Heart left ventricle (tissue), 16 donors: ENCODE data around the gene MN1. TPM values are rescaled to one million over a fixed set of nuclear protein-coding genes. Genes with fewer than 3 reads are reported as not detected.

ENCODE experiments used
- ATAC-seq, 4 donors: fragments of 200-7000 bp; cut with Tn5 transposase; one replicate each; pipeline ENCODE4 v1.9.1; 2020 to 2022; ENCODE audit warnings: moderate library complexity in 4 of 4, mild to moderate bottlenecking in 3 of 4, moderate number of reproducible peaks in 1 of 4
- DNase-seq, 5 donors: peaks; one replicate each; pipeline ENCODE4 v3.0.0-alpha.2; 2020
- H3K27ac ChIP-seq, 12 donors: fragments of 200-600 bp; sonication (generic) in 4 of 12; one replicate each; pipeline versions ENCODE4 v1.5.0 to v1.8.0; 2016 to 2022; ENCODE audit warnings: mild to moderate bottlenecking in 2 of 12
- H3K27me3 ChIP-seq, 9 donors: fragments of 200-600 bp; sonication (generic) in 2 of 9; one replicate each; pipeline versions ENCODE4 v1.5.1 to v1.8.0; 2016 to 2022; ENCODE audit warnings: mild to moderate bottlenecking in 3 of 9
- H3K36me3 ChIP-seq, 9 donors: fragments of 200-600 bp; sonication (generic) in 2 of 9; one replicate each; pipeline versions ENCODE4 v1.5.0 to v1.8.0; 2018 to 2022; ENCODE audit warnings: mild to moderate bottlenecking in 2 of 9
- H3K4me1 ChIP-seq, 12 donors: fragments of 200-600 bp; sonication (generic) in 4 of 12; one replicate each; pipeline versions ENCODE4 v1.5.0 to v1.8.0; 2016 to 2022; ENCODE audit warnings: mild to moderate bottlenecking in 3 of 12
- H3K4me3 ChIP-seq, 12 donors: fragments of 200-600 bp; sonication (generic) in 4 of 12; one replicate each; pipeline versions ENCODE4 v1.5.0 to v1.8.0; 2017 to 2022; ENCODE audit warnings: mild to moderate bottlenecking in 9 of 12, moderate library complexity in 4 of 12
- H3K9me3 ChIP-seq, 12 donors: fragments of 200-600 bp; sonication (generic) in 4 of 12; one replicate each; pipeline versions ENCODE4 v1.5.0 to v1.8.0; 2016 to 2022; ENCODE audit warnings: mild to moderate bottlenecking in 1 of 12
- POLR2A ChIP-seq, 2 donors: fragments of 450-650 bp; IDR thresholded peaks; one replicate each; pipeline ENCODE4 v1.6.1; 2017; ENCODE audit warnings: antibody characterized with exemption in 2 of 2, mild to moderate bottlenecking in 2 of 2, moderate library complexity in 2 of 2
- WGBS, 4 donors: extraction: QIAGEN DNeasy Blood & Tissue Kit in 2 of 4; methylation state at CpG; one replicate each; pipeline versions ENCODE4 v1.1.5 to v1.1.7; 2013 to 2018; 5-methylcytosine and 5-hydroxymethylcytosine counted together
- intact Hi-C, 10 donors: fragments of 100-400 bp; cut with DNase I; formaldehyde crosslinking; loops; one replicate each; pipeline versions ENCODE4 v1.11.1 to v1.14.2; 2022
- polyA plus RNA-seq, 2 donors: library from polyadenylated mRNA; stranded (reverse); fragments of 200-250 nt; gene quantifications; one replicate each; pipeline ENCODE4 v1.2.3, GENCODE V29; 2013
- total RNA-seq, 9 donors: library from RNA; depleted of rRNA in 2 of 9; stranded (reverse); fragments of >200 nt in 2 of 9; fragmentation: NEBNext Ultra II Directional in 3 of 9; extraction: Animal tissue kit (Norgen Biotek cat#: 25700) in 3 of 9; gene quantifications; one replicate each; pipeline versions ENCODE4 v1.1.0 to v1.2.4, GENCODE V29; 2016 to 2023
- TF ChIP-seq, protein P1 (sequence below), 12 donors: fragments of 200-600 bp; sonication (generic) in 4 of 12; IDR thresholded peaks; one replicate each; pipeline versions ENCODE4 v1.5.0 to v1.8.0; 2018 to 2022; ENCODE audit warnings: antibody characterized with exemption in 12 of 12, mild to moderate bottlenecking in 5 of 12
- donor health status: ischemic (EF 13 %, LVEDD 7.1; RV severe dilation, severe dysfunction).
- donor health status: healthy with polysubstance abuse.
- donor health status: DM: no; HTN: yes; CAD: no.
- donor health status: DM: no; HTN: no; CAD: no.
- donor health status: ischemic (EF 25% LVEDD 6.9; RV normal size, moderate dysfunction).
- donor health status: ischemic (EF 25% LVEDD 5.7; RV mildly dilated, moderate dysfunction).
- donor health status: healthy.
- donor health status: DM: yes; HTN: yes; CAD: no.
- donor health status: ischemic (EF 35%, LVEDD 5.7; RV mildly dilated, moderate dysfunction).
- donor health status: nonischemic (EF 11% LVEDD 7.7; RV severe dilation, severe dysfunction).
- donor health status: DM: yes; HTN: yes; CAD: no.
- donor health status: PGD.
- donor health status: ischemic (EF 29% LVEDD 5.4; RV normal size, mild dysfunction).
- donor health status: nonischemic (EF 23%, LVEDD 6.1; RV moderate dilation, normal function).

The MN1 gene
- total and polyA plus RNA-seq, 11 donors, result 1.7 to 10.3 (median 4.9) TPM

DNA sequence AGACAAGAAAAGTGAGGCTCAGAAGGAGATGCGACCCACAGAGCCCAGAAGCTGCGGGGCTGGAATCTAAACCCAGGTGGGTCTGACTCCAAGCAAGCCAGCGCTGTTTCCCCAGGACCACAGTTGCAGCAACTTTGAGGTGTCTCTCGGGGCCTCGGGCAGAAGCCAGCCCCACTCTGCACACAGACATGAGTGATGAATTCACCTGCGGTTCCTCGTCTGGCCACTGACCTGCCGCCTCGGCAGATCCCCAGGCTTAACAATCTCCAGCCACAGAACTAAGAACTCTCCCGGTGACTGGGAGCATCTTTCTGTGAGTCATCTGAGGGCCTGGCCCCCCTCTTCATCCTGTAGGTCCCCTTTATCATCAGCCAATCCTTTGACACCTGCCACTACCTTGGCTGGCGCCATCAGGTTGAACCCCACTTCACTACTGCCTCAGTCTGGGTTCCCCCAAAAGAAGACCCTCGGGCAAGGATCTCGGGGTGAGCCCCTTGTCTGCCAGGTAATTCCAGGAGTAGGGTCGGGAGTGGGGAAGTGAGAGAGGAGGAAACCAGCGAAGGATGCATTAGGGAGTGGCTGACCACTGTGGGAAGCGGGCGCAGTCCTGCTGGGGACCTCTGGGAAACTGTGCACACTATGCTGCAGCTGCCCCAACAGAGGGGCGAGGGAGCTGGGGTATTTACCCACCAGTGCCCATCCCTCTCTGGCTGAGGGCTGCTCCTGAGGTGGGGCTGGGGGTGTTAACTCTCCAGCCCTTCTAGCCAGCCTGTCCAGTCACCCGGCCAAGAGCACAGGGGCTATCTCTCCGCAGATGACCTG lies 33.0 kb upstream of the MN1 start:
- Histone ChIP-seq H3K4me1 (no peaks in the 10 kb centered on the region), H3K27me3 (no peaks in the 10 kb centered on the region), H3K9me3 (peaks cover 0 to 9% (median 0%) of the 10 kb centered on the region in 12 donors), H3K36me3 (no peaks in the 10 kb centered on the region), H3K4me3 (no peak overlapping the region), H3K27ac (no peak overlapping the region)
- intact Hi-C loops, result no loop called here
- 91 to 96% (median 93%) methylated on average over 18 to 20 of the region's 20 CpGs for WGBS, 4 donors
- no peak for TF ChIP-seq POLR2A (IDR thresholded peaks at IDR 0.05)
- TF ChIP-seq, protein P1, sequence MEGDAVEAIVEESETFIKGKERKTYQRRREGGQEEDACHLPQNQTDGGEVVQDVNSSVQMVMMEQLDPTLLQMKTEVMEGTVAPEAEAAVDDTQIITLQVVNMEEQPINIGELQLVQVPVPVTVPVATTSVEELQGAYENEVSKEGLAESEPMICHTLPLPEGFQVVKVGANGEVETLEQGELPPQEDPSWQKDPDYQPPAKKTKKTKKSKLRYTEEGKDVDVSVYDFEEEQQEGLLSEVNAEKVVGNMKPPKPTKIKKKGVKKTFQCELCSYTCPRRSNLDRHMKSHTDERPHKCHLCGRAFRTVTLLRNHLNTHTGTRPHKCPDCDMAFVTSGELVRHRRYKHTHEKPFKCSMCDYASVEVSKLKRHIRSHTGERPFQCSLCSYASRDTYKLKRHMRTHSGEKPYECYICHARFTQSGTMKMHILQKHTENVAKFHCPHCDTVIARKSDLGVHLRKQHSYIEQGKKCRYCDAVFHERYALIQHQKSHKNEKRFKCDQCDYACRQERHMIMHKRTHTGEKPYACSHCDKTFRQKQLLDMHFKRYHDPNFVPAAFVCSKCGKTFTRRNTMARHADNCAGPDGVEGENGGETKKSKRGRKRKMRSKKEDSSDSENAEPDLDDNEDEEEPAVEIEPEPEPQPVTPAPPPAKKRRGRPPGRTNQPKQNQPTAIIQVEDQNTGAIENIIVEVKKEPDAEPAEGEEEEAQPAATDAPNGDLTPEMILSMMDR (IDR thresholded peaks at IDR 0.05), result no peak
- DNase-seq (no peak), ATAC-seq (no peak)

- WGBS, 4 donors, result 42 to 97% (median 92%) methylated on average over 2 of the region's 2 CpGs
- ATAC-seq, result no peak
- Histone ChIP-seq H3K27ac (no peak overlapping the region), H3K9me3 (peaks cover 0 to 9% (median 0%) of the 10 kb centered on the region in 12 donors), H3K27me3 (no peaks in the 10 kb centered on the region), H3K4me1 (no peaks in the 10 kb centered on the region), H3K4me3 (no peak overlapping the region), H3K36me3 (no peaks in the 10 kb centered on the region)
- intact Hi-C loops, result no loop called here
- no peak for DNase-seq
- TF ChIP-seq, protein P1 (IDR thresholded peaks at IDR 0.05), result no peak
- no peak for TF ChIP-seq POLR2A (IDR thresholded peaks at IDR 0.05)
These were observed 32.2 kb upstream of the MN1 start for GRCh38 chr22:27833803-27834202.

DNA sequence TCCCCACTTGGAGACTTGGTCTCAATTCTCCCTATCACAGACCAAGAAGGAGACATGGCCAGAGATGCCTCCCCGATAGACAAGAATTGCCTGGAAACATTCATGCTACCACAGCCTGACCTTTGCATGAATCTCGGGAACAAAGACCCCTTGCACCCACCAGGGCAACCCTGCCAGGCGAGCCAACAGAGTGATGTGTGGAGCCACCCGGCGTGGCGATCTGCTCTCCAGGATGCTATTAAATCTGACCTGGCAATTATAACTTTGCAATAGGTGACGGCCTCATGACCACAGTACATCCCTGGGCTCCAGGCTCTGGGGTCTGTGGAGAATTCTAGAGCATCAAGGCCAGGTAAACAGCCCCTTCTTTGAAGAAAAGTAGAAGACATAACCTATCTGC lies 31.1 kb upstream of the MN1 start:
- intact Hi-C loops, result no loop called here
- no peak for ATAC-seq
- TF ChIP-seq POLR2A (IDR thresholded peaks at IDR 0.05), result no peak
- TF ChIP-seq, protein P1 (IDR thresholded peaks at IDR 0.05), result no peak

DNA sequence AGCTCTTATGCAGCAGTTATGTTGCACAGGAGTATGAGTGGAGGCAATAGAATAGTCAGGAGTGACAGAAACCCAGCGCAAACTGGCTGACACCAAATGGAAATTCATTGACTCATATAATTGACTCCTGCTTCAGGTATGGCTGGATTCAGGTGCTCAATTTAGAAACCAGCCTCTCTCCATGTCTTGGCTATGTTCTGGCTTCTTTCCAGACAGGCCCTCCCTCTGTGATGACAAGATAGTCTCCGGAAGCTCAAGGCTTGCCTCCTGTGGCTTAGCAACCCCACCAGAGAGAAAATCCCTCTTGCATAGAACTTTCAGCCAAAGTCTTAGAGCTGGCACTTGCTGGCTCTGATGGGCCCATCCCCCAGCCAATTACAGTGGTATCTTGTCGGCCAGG lies 28.1 kb upstream of the MN1 start:
- no peak for TF ChIP-seq POLR2A (IDR thresholded peaks at IDR 0.05)
- TF ChIP-seq, protein P1 (IDR thresholded peaks at IDR 0.05), result no peak
- 75 to 87% (median 85%) methylated on average over 3 of the region's 3 CpGs for WGBS, 4 donors
- intact Hi-C loops, result no loop called here
- no peak overlapping the region for H3K4me3 ChIP-seq
- H3K36me3 ChIP-seq, result no peaks in the 10 kb centered on the region
- DNase-seq, result no peak
- H3K9me3 ChIP-seq, result no peaks in the 10 kb centered on the region
- peaks cover 0 to 7% (median 0%) of the 10 kb centered on the region in 12 donors for H3K4me1 ChIP-seq
- H3K27ac ChIP-seq, result no peak overlapping the region
- no peaks in the 10 kb centered on the region for H3K27me3 ChIP-seq
- no peak for ATAC-seq

More for the DNA sequence above, 31.1 kb upstream of the MN1 start:
- Histone ChIP-seq H3K27ac (no peak overlapping the region), H3K36me3 (no peaks in the 10 kb centered on the region), H3K9me3 (peaks cover 0 to 2% (median 0%) of the 10 kb centered on the region in 12 donors), H3K27me3 (no peaks in the 10 kb centered on the region), H3K4me3 (no peak overlapping the region), H3K4me1 (peaks cover 0 to 1% (median 0%) of the 10 kb centered on the region in 12 donors)
- DNase-seq, result no peak
- WGBS, 4 donors, result 87 to 98% (median 95%) methylated on average over 7 of the region's 7 CpGs
